CD4-positive, alpha-beta T cell (primary cell): ENCODE data around the gene SLC37A3. TPM values are rescaled to one million over a fixed set of nuclear protein-coding genes. Genes with fewer than 3 reads are reported as not detected.

Source experiments
- ATAC-seq: fragments of 200-7000 bp; cut with Tn5 transposase; one replicate; pipeline ENCODE4 v1.10.0; 2022; ENCODE audit warnings: mild to moderate bottlenecking; ENCODE audit not compliant: poor library complexity
- CTCF ChIA-PET: fragments of 350-600 bp; sonication (Branson Sonifier 250); formaldehyde crosslinking; loops from one replicate; lab custom pipeline; 2021; ENCODE audit warnings: antibody characterized with exemption, inconsistent platforms; lab: Charles Lee
- POLR2A ChIA-PET: fragments of 350-600 bp; sonication (Branson Sonifier 250); formaldehyde crosslinking; loops from one replicate; lab custom pipeline; 2021; ENCODE audit warnings: antibody characterized with exemption, inconsistent platforms; lab: Charles Lee
- DNase-seq, 14 experiments: peaks; one replicate each; pipeline ENCODE4 v3.0.0-alpha.2; 2013 to 2020; ENCODE audit warnings: mixed read lengths in 2 of 14
- H3K27ac ChIP-seq, 2 donors: one replicate each; pipeline versions ENCODE4 v1.5.1 to v1.7.0; 2013; ENCODE audit warnings: low read length in 2 of 2, low read depth in 1 of 2, mild to moderate bottlenecking in 1 of 2
- H3K27me3 ChIP-seq, 2 experiments: 1 replicate in 1 of 2; 2 replicates in 1 of 2; pipeline versions ENCODE4 v1.6.1 to v1.7.0; 2013; ENCODE audit warnings: low read length in 2 of 2, control low read depth in 1 of 2, mild to moderate bottlenecking in 1 of 2, moderate library complexity in 1 of 2; ENCODE audit not compliant: insufficient read depth in 2 of 2, control insufficient read depth in 1 of 2
- H3K36me3 ChIP-seq: one replicate; pipeline ENCODE4 v1.6.1; 2013; ENCODE audit warnings: low read length, control low read depth; ENCODE audit not compliant: insufficient read depth
- H3K4me1 ChIP-seq: one replicate; pipeline ENCODE4 v1.6.1; 2013; ENCODE audit warnings: low read length, control low read depth; ENCODE audit not compliant: insufficient read depth
- H3K4me3 ChIP-seq: one replicate; pipeline ENCODE4 v1.5.1; 2013; ENCODE audit warnings: mild to moderate bottlenecking, low read length, moderate library complexity
- H3K9me3 ChIP-seq, 2 experiments: 1 replicate in 1 of 2; 2 replicates in 1 of 2; pipeline versions ENCODE4 v1.6.1 to v1.7.0; 2013; ENCODE audit warnings: low read length in 2 of 2, mild to moderate bottlenecking in 2 of 2, control low read depth in 1 of 2, moderate library complexity in 1 of 2; ENCODE audit not compliant: control insufficient read depth in 1 of 2, insufficient read depth in 1 of 2
- H3K27ac Mint-ChIP-seq: one replicate; pipeline ENCODE4 v1.8.0; 2020; ENCODE audit warnings: mixed read lengths
- H3K27me3 Mint-ChIP-seq: one replicate; pipeline ENCODE4 v1.8.0; 2021; ENCODE audit warnings: mixed read lengths
- H3K36me3 Mint-ChIP-seq: one replicate; pipeline ENCODE4 v1.8.0; 2021; ENCODE audit warnings: low read depth, mixed read lengths
- H3K4me1 Mint-ChIP-seq: one replicate; pipeline ENCODE4 v1.8.0; 2021; ENCODE audit warnings: low read depth, mixed read lengths
- H3K4me3 Mint-ChIP-seq: one replicate; pipeline ENCODE4 v1.8.0; 2020; ENCODE audit warnings: mild to moderate bottlenecking, mixed read lengths
- H3K9me3 Mint-ChIP-seq: one replicate; pipeline ENCODE4 v1.8.0; 2020; ENCODE audit warnings: mixed read lengths
- CTCF ChIP-seq: fragments of 200-600 bp; IDR thresholded peaks from one replicate; pipeline ENCODE4 v1.8.0; 2022; ENCODE audit warnings: antibody characterized with exemption, mild to moderate bottlenecking
- intact Hi-C, 2 experiments: fragments of 100-400 bp; cut with DNase I in 1 of 2; cut with micrococcal nuclease in 1 of 2; formaldehyde crosslinking; loops; one replicate each; pipeline versions ENCODE4 v1.15.1 to v1.9.0; 2023 to 2025; cut with DNase I, micrococcal nuclease
- total RNA-seq, 174 experiments: library from RNA in 2 of 174; stranded (reverse) in 2 of 174; gene quantifications; one replicate each; pipeline ENCODE4 v1.2.3 and lab custom pipeline; 2021 to 2026

SLC37A3 gene
- total RNA-seq, 2 experiments from 2014 or later: 23.5 to 25.6 TPM

GRCh38 chr7:140441519-140441918, 43.2 kb upstream of the SLC37A3 start:
- ChIA-PET POLR2A (no interaction called here), CTCF (no interaction called here)
- TF ChIP-seq CTCF: no peak
- no peaks in the 10 kb centered on the region for H3K36me3 ChIP-seq
- Mint-ChIP-seq H3K36me3 (no peaks in the 10 kb centered on the region), H3K4me3 (no peak overlapping the region), H3K27ac (no peak overlapping the region), H3K27me3 (no peaks in the 10 kb centered on the region), H3K9me3 (no peaks in the 10 kb centered on the region), H3K4me1 (peaks cover under 1% of the 10 kb centered on the region)
- DNase-seq (no peak), ATAC-seq (no peak)
- no peak overlapping the region for H3K4me3 ChIP-seq
- H3K9me3 ChIP-seq: no peaks in the 10 kb centered on the region
- no peak overlapping the region for H3K27ac ChIP-seq
- intact Hi-C loops: no loop called here
- H3K27me3 ChIP-seq: no peaks in the 10 kb centered on the region
- peaks cover 2% of the 10 kb centered on the region for H3K4me1 ChIP-seq

GRCh38 chr7:140440593-140440992, 42.3 kb upstream of the SLC37A3 start:
- POLR2A ChIA-PET: no interaction called here
- Mint-ChIP-seq H3K4me3 (no peak overlapping the region), H3K4me1 (no peaks in the 10 kb centered on the region), H3K9me3 (no peaks in the 10 kb centered on the region), H3K27me3 (no peaks in the 10 kb centered on the region), H3K27ac (no peak overlapping the region), H3K36me3 (no peaks in the 10 kb centered on the region)
- no peak overlapping the region for H3K4me3 ChIP-seq
- peaks cover 2% of the 10 kb centered on the region for H3K4me1 ChIP-seq
- no peak for ATAC-seq
- TF ChIP-seq CTCF: no peak
- DNase-seq: no peak
- CTCF ChIA-PET: interaction anchor here (0.7 kb wide), 1 partner anchor 1128 kb away, joined by 4 read pairs; no protein-coding TSS in a partner anchor
- H3K9me3 ChIP-seq: no peaks in the 10 kb centered on the region
- intact Hi-C loops: no loop called here
- H3K27ac ChIP-seq: no peak overlapping the region
- H3K36me3 ChIP-seq: no peaks in the 10 kb centered on the region
- peaks cover 0 to 7% of the 10 kb centered on the region in 2 experiments for H3K27me3 ChIP-seq

GRCh38 chr7:140439359-140439758, 41.0 kb upstream of the SLC37A3 start:
- Mint-ChIP-seq H3K27me3 (no peaks in the 10 kb centered on the region), H3K4me3 (no peak overlapping the region), H3K4me1 (no peaks in the 10 kb centered on the region), H3K36me3 (no peaks in the 10 kb centered on the region), H3K9me3 (no peaks in the 10 kb centered on the region), H3K27ac (no peak overlapping the region)
- intact Hi-C loops: no loop called here
- Histone ChIP-seq H3K36me3 (no peaks in the 10 kb centered on the region), H3K27ac (no peak overlapping the region), H3K9me3 (no peaks in the 10 kb centered on the region), H3K4me3 (no peak overlapping the region), H3K4me1 (peaks cover 2% of the 10 kb centered on the region), H3K27me3 (peaks cover 0 to 7% of the 10 kb centered on the region in 2 experiments)
- no peak for DNase-seq
- ChIA-PET CTCF (no interaction called here), POLR2A (no interaction called here)
- ATAC-seq: no peak
- TF ChIP-seq CTCF: no peak
